ENCODE measurements around the gene EGFLAM.

The EGFLAM gene

DNA sequence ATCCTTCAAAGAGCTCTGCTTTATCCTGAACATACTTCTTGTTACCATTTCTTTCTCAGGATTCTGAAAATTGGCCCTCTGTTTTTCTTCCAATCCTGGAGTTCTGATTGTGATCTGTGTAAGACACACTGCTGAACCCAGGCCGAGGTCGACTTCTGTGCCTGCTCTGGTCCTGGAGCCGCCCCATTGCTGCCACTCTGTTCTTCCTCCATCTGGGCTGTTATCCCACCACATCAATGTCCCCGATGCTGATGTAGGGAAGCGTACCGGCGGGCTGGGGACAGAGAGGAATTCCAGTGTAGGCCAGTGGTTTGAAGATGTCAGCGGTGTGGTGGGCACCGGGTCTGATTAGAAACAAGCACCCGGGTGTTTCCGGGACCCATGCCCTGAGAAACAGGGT lies 195.6 kb downstream of the EGFLAM start:
- peaks cover 48 to 100% (median 92%) of the 10 kb centered on the region in 11 experiments for H3K27me3 ChIP-seq

DNA sequence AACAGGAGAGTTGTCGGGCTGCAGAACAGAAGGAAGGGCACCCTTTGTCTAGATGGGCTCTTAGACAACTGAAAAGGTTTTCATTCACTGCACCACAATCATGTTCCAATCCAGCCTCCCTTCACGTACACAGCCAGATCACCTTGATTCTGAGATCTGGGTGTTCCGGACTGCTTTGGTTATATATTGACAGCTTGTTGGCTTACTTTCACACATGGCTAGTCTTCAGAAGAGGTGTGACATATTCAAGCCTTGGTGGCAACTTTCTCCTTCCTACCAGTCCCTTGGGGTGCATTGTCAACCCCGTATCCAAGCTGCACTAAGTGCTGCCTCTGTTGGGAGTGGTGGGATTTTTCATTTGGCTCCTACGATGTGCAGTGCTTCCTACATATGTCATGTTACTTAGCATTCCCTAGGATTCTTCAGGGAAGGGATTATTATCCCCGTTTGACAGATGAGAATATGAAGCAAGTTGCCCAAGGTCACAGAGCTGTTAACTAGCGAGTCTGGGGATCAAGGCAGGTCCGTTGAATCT lies 197.5 kb downstream of the EGFLAM start:
- Histone ChIP-seq H3K9me3 (replicated peaks in 1 of 11) (peaks cover 0 to 27% (median 6%) of the 10 kb centered on the region in 11 experiments; a peak in 9 of 22 replicates), H3K4me1 (peaks cover 6 to 54% (median 42%) of the 10 kb centered on the region in 10 experiments; a peak in 17 of 20 replicates), H3K27me3 (peaks cover 40 to 100% (median 72%) of the 10 kb centered on the region in 11 experiments), H4K20me1 (peaks cover 16 to 84% (median 28%) of the 10 kb centered on the region in 11 experiments; a peak in 21 of 22 replicates), H3K9ac (no peak overlapping the region), H3K4me3 (no peak overlapping the region), H3K36me3 (no peaks in the 10 kb centered on the region), H3K27ac (no peak overlapping the region), H3K4me2 (peak overlapping the region in 6 of 11 experiments; percentile 29 to 86 (median 62); a peak in 11 of 22 replicates)
- no peak for TF ChIP-seq Cebpa-rat (IDR thresholded peaks at IDR 0.05)

More for the DNA sequence above, 195.6 kb downstream of the EGFLAM start:
- TF ChIP-seq Cebpa-rat (IDR thresholded peaks at IDR 0.05) = no peak
- Histone ChIP-seq H3K4me3 (peak overlapping the region in 1 of 10 experiments; percentile 6; a peak in 2 of 20 replicates), H3K36me3 (no peaks in the 10 kb centered on the region), H3K4me2 (peak overlapping the region in 10 of 11 experiments; percentile 18 to 86 (median 71); a peak in 19 of 22 replicates), H3K9ac (no peak overlapping the region), H4K20me1 (peaks cover 16 to 94% (median 34%) of the 10 kb centered on the region in 11 experiments; a peak in 21 of 22 replicates), H3K9me3 (replicated peaks in 1 of 11) (peaks cover 0 to 10% (median 4%) of the 10 kb centered on the region in 11 experiments; a peak in 7 of 22 replicates), H3K4me1 (peaks cover 6 to 72% (median 51%) of the 10 kb centered on the region in 10 experiments; a peak in 17 of 20 replicates), H3K27ac (no peak overlapping the region)

DNA sequence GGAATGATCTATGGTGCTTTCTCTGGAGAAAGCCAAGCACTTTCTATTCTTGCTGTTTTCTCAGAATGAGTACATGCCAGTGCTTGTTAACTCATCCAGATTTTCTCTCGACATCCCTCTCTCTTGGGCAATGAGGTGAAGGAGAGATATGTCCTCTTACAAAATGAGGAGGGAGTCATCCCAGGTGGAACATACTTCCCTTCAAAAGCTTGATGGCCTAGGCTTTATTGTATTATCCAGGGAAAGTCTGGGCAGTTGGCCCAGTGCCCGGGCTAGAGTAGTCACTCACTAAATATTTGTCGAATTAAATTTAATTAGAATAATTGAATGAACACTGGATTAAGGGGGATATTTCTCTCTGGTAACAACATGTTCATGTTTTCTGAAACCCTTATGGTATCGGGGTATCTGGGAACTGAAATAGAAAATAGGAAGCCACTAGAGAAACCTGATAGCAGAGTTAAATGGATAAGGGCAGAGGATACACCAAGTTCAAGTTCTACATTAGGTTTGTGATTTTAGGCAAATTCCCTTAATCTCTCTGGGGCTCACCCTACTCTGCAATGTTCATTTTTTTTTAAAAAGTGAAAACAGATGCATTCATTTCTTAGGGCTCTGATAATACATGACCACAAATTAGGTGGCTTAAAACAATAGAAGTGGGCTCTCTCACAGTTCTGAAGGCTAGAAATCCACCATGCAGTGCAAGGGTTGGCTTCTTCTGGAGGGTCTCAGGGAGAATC lies 198.5 kb downstream of the EGFLAM start:
- Histone ChIP-seq H3K27ac (no peak overlapping the region), H3K4me2 (no peak overlapping the region), H3K4me3 (no peak overlapping the region), H3K27me3 (peaks cover 37 to 100% (median 63%) of the 10 kb centered on the region in 11 experiments), H3K36me3 (no peaks in the 10 kb centered on the region), H3K9ac (no peak overlapping the region), H4K20me1 (peaks cover 16 to 80% (median 28%) of the 10 kb centered on the region in 11 experiments; a peak in 21 of 22 replicates), H3K9me3 (replicated peaks in 1 of 11) (peaks cover 0 to 27% (median 6%) of the 10 kb centered on the region in 11 experiments; a peak in 9 of 22 replicates), H3K4me1 (peaks cover 6 to 46% (median 35%) of the 10 kb centered on the region in 10 experiments; a peak in 17 of 20 replicates)
- TF ChIP-seq Cebpa-rat (IDR thresholded peaks at IDR 0.05) = no peak

DNA sequence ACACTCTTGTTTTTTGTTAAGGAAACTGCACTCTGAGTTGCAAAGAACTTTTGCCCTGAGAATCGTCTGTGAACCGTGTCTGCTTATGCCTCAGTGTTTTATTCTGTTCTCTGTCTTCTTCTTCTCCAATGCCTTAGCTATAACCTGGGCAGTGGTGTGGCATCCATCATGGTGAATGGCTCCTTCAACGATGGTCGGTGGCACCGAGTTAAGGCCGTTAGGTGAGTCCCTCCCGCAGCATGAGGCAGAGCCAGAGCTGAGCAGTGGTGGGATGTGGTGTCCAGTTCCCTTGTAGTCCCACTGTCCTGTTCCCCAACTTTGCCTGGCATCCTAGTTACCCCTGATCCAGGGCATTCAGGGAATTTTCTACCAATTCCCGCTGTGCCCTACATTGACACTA lies 199.8 kb downstream of the EGFLAM start:
- H4K20me1 ChIP-seq = peaks cover 11 to 76% (median 16%) of the 10 kb centered on the region in 11 experiments; a peak in 21 of 22 replicates
- H3K36me3 ChIP-seq = no peaks in the 10 kb centered on the region
- H3K27ac ChIP-seq = no peak overlapping the region
- H3K27me3 ChIP-seq = peaks cover 26 to 100% (median 49%) of the 10 kb centered on the region in 11 experiments
- no peak overlapping the region for H3K4me3 ChIP-seq
- peaks cover 6 to 33% (median 23%) of the 10 kb centered on the region in 10 experiments; a peak in 17 of 20 replicates for H3K4me1 ChIP-seq
- H3K9me3 ChIP-seq (replicated peaks in 1 of 11) = peaks cover 0 to 27% (median 6%) of the 10 kb centered on the region in 11 experiments; a peak in 9 of 22 replicates
- H3K4me2 ChIP-seq = no peak overlapping the region
- no peak overlapping the region for H3K9ac ChIP-seq
- TF ChIP-seq Cebpa-rat (IDR thresholded peaks at IDR 0.05) = no peak

DNA sequence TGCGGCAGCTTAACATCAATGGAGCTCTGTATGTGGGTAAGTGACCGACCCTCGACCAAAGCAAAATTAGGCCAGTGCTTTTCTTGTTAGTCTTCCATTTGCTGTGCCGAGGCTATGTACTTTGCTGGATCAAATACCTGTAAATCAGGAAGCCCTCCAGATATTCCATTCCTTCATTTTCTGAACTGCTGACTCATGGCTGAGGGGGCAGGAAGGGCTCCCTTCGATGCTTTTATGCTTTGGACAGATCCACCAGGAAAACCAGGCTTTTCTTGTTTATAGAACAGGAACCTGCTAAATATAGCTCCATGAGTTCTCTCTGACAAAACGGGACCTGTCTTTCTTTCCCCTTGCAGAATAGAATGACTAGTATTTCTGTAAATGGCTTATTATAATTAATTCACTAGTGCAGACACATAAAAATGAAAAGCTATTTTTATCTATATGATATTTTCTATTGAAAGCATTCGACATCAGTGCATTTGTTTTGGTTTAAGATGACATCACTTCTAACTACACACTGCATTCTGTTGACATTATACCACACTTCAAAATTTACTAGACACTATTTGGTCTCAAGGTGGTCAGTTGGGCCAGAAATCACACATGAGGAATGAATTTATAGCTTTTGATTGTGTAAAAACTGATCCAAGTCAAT lies 204.7 kb downstream of the EGFLAM start:
- no peak for TF ChIP-seq Cebpa-rat (IDR thresholded peaks at IDR 0.05)
- Histone ChIP-seq H3K4me3 (no peak overlapping the region), H3K27ac (no peak overlapping the region), H3K9ac (no peak overlapping the region), H3K9me3 (replicated peaks in 1 of 11) (peaks cover 0 to 25% (median 5%) of the 10 kb centered on the region in 11 experiments; a peak in 10 of 22 replicates), H3K4me1 (peaks cover 0 to 17% (median under 1%) of the 10 kb centered on the region in 10 experiments; a peak in 11 of 20 replicates), H3K4me2 (no peak overlapping the region), H4K20me1 (peaks cover 0 to 78% (median 0%) of the 10 kb centered on the region in 11 experiments; a peak in 5 of 22 replicates), H3K36me3 (no peaks in the 10 kb centered on the region), H3K27me3 (peaks cover 0 to 100% (median 5%) of the 10 kb centered on the region in 11 experiments; a peak in 12 of 22 replicates)

DNA sequence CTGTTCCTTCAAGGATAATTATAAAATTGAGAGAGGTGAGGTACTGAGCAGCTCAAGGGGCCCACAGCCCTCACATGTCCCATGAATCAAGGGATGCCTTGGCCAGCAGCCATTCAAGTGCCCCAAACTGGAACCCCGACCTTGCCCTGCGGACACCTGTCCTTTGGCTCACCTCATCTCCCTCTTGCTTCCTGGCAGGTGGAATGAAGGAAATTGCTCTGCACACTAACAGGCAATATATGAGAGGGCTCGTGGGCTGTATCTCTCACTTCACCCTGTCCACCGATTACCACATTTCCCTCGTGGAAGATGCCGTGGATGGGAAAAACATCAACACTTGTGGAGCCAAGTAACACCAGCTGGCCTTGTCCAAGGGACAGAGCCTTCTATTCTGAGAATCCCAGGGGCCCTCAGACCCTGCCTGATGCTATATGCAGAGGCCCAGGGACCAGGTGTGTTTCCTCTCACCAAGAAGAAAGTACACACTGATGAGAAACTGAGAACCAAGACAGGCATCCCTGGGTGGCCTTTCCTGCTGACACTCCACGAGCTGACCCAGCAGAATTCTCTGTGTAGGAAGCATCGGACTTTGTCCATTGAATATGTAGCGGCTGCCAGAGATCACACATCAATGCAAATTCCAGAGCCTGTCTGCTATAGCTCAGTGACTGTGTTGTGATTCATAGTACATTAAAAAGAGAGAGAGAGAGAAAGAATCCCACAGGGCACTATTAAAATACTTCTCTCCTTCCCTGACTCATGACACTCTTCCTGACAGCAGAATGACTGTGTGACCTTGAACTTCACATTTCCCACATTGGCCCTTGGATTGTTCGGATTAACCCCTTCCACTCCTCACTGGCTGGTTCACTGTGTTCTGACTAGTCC lies 205.5 kb downstream of the EGFLAM start:
- Histone ChIP-seq H3K27me3 (peaks cover 0 to 100% (median 0%) of the 10 kb centered on the region in 11 experiments; a peak in 10 of 22 replicates), H4K20me1 (peaks cover 0 to 79% (median 0%) of the 10 kb centered on the region in 11 experiments; a peak in 6 of 22 replicates), H3K9me3 (replicated peaks in 1 of 11) (peaks cover 0 to 18% (median 4%) of the 10 kb centered on the region in 11 experiments; a peak in 7 of 22 replicates), H3K9ac (no peak overlapping the region), H3K4me3 (no peak overlapping the region), H3K4me1 (peaks cover 0 to 25% (median 8%) of the 10 kb centered on the region in 10 experiments; a peak in 15 of 20 replicates), H3K4me2 (peak overlapping the region in 4 of 11 experiments; percentile 1 to 29 (median 8); a peak in 2 of 22 replicates), H3K36me3 (no peaks in the 10 kb centered on the region), H3K27ac (no peak overlapping the region)
- no peak for TF ChIP-seq Cebpa-rat (IDR thresholded peaks at IDR 0.05)

DNA sequence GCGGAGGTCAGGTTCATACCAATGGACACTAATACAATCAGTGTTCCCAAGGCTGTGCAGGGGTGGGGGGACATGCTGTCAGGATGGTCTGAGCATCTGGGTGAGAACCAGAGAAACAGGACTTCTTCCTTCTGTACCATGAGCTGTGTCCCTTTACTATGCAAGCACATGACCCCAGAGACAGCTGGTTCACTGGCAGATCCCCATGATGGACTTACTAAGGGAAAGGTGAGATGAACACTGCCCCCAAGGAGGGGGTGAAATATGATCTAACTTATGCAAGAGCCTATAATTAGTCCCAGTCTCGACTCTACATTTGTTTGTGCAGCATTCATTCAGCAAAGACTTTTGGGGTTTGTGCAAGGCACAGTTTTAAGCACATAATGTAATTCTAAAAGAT lies 206.7 kb downstream of the EGFLAM start:
- no peaks in the 10 kb centered on the region for H3K36me3 ChIP-seq
- H3K27me3 ChIP-seq = peaks cover 0 to 100% (median 0%) of the 10 kb centered on the region in 11 experiments; a peak in 10 of 22 replicates
- no peak overlapping the region for H3K4me2 ChIP-seq
- H4K20me1 ChIP-seq = peaks cover 0 to 87% (median 0%) of the 10 kb centered on the region in 11 experiments; a peak in 6 of 22 replicates
- TF ChIP-seq Cebpa-rat (IDR thresholded peaks at IDR 0.05) = no peak
- no peak overlapping the region for H3K27ac ChIP-seq
- H3K9me3 ChIP-seq (replicated peaks in 1 of 11) = peaks cover 0 to 6% (median 0%) of the 10 kb centered on the region in 11 experiments; a peak in 5 of 22 replicates
- no peak overlapping the region for H3K9ac ChIP-seq
- H3K4me1 ChIP-seq = peaks cover 0 to 31% (median 13%) of the 10 kb centered on the region in 10 experiments; a peak in 15 of 20 replicates
- no peak overlapping the region for H3K4me3 ChIP-seq
